Measurements from ENCODE around the gene SLN.
"Not testable (repeated sequence)": the region's sequence is repeated elsewhere in the genome, so short reads cannot be mapped to it uniquely, and the experiment has no call there.

The SLN gene

DNA sequence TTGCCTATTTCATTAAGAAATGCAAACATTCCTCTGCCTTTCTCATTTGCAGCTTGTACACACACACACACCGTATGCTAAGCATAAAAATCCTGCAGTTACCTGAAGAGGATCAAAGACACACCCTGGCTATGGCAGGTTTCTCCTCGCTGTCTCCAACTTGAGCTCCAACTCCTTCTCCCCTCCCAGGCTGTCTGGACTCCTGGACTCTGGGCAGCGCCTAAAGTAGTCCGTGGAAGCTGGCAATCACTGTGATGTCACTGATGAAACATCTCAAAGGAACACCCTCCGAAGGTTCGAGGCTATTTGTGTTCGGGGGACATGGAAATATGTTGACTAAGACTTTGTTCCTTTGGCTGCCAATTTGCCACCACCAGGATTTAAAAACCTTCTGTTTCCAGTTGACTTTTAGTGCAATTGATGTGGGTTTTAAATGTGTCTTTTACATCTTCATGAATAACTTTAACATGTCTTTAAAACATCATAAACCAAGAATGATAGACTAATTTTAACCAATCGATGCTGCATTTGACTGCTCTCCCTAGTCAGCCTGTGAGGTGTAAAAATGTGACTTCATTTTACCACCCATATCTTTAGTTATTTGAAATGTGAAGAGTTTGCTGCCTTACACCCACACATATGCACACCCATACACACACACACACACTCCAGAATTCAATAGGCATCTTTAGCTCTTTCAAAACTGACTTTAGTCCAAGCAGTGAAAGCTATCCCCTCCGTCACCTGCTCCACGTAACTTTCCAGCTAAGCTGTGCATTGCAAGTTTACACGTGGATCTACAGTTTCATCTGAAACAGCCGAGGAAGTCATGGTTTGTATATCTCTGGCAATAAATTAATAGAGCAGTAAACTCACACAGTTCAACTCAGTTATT, at the start of gene SLN:
SLN (minus strand) TSS at position 196 of the 895 bp plus-strand sequence.
- CTCF ChIA-PET: interaction anchor here (0.6 to 1.2 kb wide), 2 partner anchors 29 to 156 kb away, joined by 3 read pairs; no protein-coding TSS in a partner anchor
- Histone ChIP-seq H3K9me3 (ENCODE audit: control insufficient read depth, insufficient read depth, low read depth, low read length) (no peaks in the 10 kb centered on the region), H3K36me3 (ENCODE audit: control insufficient read depth in 2 of 2, insufficient read depth in 1 of 2, low read length in 2 of 2) (no peaks in the 10 kb centered on the region), H3K27ac (ENCODE audit: extremely low read depth, low read depth, low read length) (no peak within 1 kb of the TSS), H3K4me3 (ENCODE audit: low read depth, low read length) (no peak within 1 kb of the TSS), H3K4me1 (ENCODE audit: control insufficient read depth, insufficient read depth, low read length) (no peaks in the 10 kb centered on the region)
- peak; percentile 46; the same call in 1 of the 2 replicates for TF ChIP-seq EGR2 (tag by site-specific recombination; IDR thresholded peaks at IDR 0.05; ENCODE audit: low read depth)
- TF ChIP-seq ZNF248 (tag by site-specific recombination; IDR thresholded peaks at IDR 0.05): no peak
- TF ChIP-seq ZNF19 (tag by site-specific recombination; IDR thresholded peaks at IDR 0.05; ENCODE audit: low read depth): no peak
- peak; percentile 71 for TF ChIP-seq ZFHX2 (tag by site-specific recombination; conservative IDR thresholded peaks at IDR 0.05)
- no peak for TF ChIP-seq ZNF404 (tag by site-specific recombination; IDR thresholded peaks at IDR 0.05)
- 0 out of 2 replicates have a peak, but pooled peaks have one; percentile 35 for TF ChIP-seq ZBTB17 (tag by site-specific recombination; IDR thresholded peaks at IDR 0.05)
- TF ChIP-seq ZNF239 (tag by site-specific recombination; IDR thresholded peaks at IDR 0.05): no peak
- TF ChIP-seq PRDM1 (tag by site-specific recombination; IDR thresholded peaks at IDR 0.05): 0 out of 2 replicates have a peak, but pooled peaks have one; percentile 10
- no peak for TF ChIP-seq SP2 (tag by site-specific recombination; IDR thresholded peaks at IDR 0.05)
- TF ChIP-seq, protein P1, sequence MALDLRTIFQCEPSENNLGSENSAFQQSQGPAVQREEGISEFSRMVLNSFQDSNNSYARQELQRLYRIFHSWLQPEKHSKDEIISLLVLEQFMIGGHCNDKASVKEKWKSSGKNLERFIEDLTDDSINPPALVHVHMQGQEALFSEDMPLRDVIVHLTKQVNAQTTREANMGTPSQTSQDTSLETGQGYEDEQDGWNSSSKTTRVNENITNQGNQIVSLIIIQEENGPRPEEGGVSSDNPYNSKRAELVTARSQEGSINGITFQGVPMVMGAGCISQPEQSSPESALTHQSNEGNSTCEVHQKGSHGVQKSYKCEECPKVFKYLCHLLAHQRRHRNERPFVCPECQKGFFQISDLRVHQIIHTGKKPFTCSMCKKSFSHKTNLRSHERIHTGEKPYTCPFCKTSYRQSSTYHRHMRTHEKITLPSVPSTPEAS (tag by site-specific recombination; IDR thresholded peaks at IDR 0.05): peak; percentile 40; the same call in 1 of the 2 replicates
- TF ChIP-seq ZNF132 (tag by site-specific recombination; IDR thresholded peaks at IDR 0.05; ENCODE audit: borderline replicate concordance): no peak
- 0 out of 2 replicates have a peak, but pooled peaks have one; percentile 26 for TF ChIP-seq ZNF10 (tag by site-specific recombination; IDR thresholded peaks at IDR 0.05)
- POLR2A ChIA-PET: no interaction called here

DNA sequence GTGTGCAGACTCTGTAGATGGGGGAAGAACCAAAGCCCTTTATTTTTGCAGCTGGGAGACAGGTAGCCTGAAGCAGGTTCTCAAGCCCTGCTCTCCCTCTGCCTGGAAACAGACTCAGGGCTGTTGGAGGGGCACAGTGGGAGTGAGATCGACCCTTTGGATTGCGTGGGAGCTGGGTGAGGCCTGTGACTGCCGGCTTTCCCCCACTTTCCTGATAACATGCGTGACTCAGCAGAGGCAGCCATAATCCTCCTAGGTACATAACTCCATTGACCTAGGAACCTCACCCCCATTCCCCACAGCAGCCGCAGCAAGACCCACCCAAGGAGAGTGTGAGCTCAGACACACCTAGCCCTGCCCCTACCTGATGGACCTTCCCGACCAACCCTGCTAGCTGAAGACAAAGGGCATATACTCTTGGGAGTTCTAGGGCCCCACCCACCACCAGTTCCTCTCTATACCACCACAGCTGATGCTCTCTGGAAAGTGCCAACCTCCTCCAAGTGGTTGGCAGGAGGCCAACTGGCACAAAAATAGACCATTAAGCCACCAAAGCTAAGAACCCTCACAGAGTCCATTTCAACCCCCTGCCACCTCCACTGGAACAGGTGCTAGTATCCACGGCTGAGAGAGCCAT, 47.0 kb upstream of the SLN start:
- H3K9me3 ChIP-seq (ENCODE audit: control insufficient read depth, insufficient read depth, low read depth, low read length); POLR2A ChIA-PET; H3K36me3 ChIP-seq (ENCODE audit: control insufficient read depth in 2 of 2, insufficient read depth in 1 of 2, low read length in 2 of 2); H3K4me3 ChIP-seq (ENCODE audit: low read depth, low read length); H3K4me1 ChIP-seq (ENCODE audit: control insufficient read depth, insufficient read depth, low read length); H3K27ac ChIP-seq (ENCODE audit: extremely low read depth, low read depth, low read length): not testable (repeated sequence)
- peak; percentile 22; the same call in 1 of the 2 replicates for TF ChIP-seq EGR2 (tag by site-specific recombination; IDR thresholded peaks at IDR 0.05; ENCODE audit: low read depth)
- CTCF ChIA-PET: interaction anchor here (0.5 to 1.2 kb wide), 4 partner anchors 10 to 78 kb away, joined by 3 read pairs; no protein-coding TSS in a partner anchor

DNA sequence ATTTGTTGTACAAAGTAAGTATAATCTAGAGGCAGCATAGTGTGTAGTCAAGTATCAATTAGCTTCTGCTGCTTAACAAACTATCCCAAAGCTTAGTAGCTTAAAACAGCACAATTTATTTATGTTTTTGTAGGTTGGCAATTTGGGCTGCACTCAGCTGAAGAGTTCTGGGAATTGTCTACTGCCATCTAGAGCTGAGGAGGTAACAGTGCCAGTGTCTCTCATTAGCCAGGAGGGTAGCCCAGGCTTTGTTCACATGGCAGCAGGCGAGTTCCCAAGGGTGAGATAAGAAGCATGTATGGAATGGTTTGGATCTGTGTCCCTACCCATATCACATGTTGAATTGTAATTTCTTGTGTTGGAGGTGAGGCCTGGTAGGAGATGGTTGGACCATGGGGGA, 45.8 kb upstream of the SLN start:
- Histone ChIP-seq H3K36me3 (ENCODE audit: control insufficient read depth in 2 of 2, insufficient read depth in 1 of 2, low read length in 2 of 2) (no peaks in the 10 kb centered on the region), H3K4me1 (ENCODE audit: control insufficient read depth, insufficient read depth, low read length) (no peaks in the 10 kb centered on the region), H3K9me3 (ENCODE audit: control insufficient read depth, insufficient read depth, low read depth, low read length) (no peaks in the 10 kb centered on the region), H3K4me3 (ENCODE audit: low read depth, low read length) (no peak overlapping the region), H3K27ac (ENCODE audit: extremely low read depth, low read depth, low read length) (no peak overlapping the region)
- TF ChIP-seq TCF7L2 (IDR thresholded peaks at IDR 0.05; ENCODE audit: borderline replicate concordance, low read depth, low read length): no peak
- no peak for TF ChIP-seq HOXC10 (CRISPR knock-in tag; IDR thresholded peaks at IDR 0.05)
- no peak for TF ChIP-seq ZNF324 (tag by site-specific recombination; IDR thresholded peaks at IDR 0.05)
- no peak for TF ChIP-seq SP3 (tag by site-specific recombination; IDR thresholded peaks at IDR 0.05)
- TF ChIP-seq, protein P2, sequence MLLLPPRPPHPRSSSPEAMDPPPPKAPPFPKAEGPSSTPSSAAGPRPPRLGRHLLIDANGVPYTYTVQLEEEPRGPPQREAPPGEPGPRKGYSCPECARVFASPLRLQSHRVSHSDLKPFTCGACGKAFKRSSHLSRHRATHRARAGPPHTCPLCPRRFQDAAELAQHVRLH (tag by site-specific recombination; IDR thresholded peaks at IDR 0.05): no peak
- no peak for TF ChIP-seq SETDB1 (IDR thresholded peaks at IDR 0.05; ENCODE audit: insufficient read length, low read length)
- TF ChIP-seq ZNF777 (tag by site-specific recombination; IDR thresholded peaks at IDR 0.05; ENCODE audit: borderline replicate concordance): no peak
- no peak for TF ChIP-seq ZNF23 (tag by site-specific recombination; IDR thresholded peaks at IDR 0.05; ENCODE audit: borderline replicate concordance)
- TF ChIP-seq ZNF768 (tag by site-specific recombination; IDR thresholded peaks at IDR 0.05): no peak
- no peak for TF ChIP-seq KLF16 (tag by site-specific recombination; IDR thresholded peaks at IDR 0.05)
- no peak for TF ChIP-seq ZNF341 (tag by site-specific recombination; IDR thresholded peaks at IDR 0.05; ENCODE audit: low read depth)
- ChIA-PET POLR2A (no interaction called here), CTCF (interaction anchor here (0.5 to 1.8 kb wide), 5 partner anchors 11 to 1185 kb away, joined by 3 to 7 read pairs (median 3); no protein-coding TSS in a partner anchor)

Measured in HEK293 (cell line).